Activated B cell treated with CpG ODN at 0.5 μM for 24 hours (primary cell): ENCODE results near the gene NID1. TPM values are rescaled to one million over a fixed set of nuclear protein-coding genes. Genes with fewer than 3 reads are reported as not detected.

Source experiments
- ATAC-seq: fragments of 200-7000 bp; cut with Tn5 transposase; one replicate; pipeline ENCODE4 v1.10.0; 2021; ENCODE audit warnings: low read depth, mild to moderate bottlenecking, moderate library complexity
- CTCF ChIA-PET: fragments of 350-600 bp; sonication (Branson Sonifier 250); formaldehyde crosslinking; loops from one replicate; lab custom pipeline; 2021; ENCODE audit warnings: antibody characterized with exemption; lab: Charles Lee
- POLR2A ChIA-PET: fragments of 350-600 bp; sonication (Branson Sonifier 250); formaldehyde crosslinking; loops from one replicate; lab custom pipeline; 2021; ENCODE audit warnings: antibody characterized with exemption; lab: Charles Lee
- DNase-seq: peaks from one replicate; pipeline ENCODE4 v3.0.0; 2022
- H3K27ac Mint-ChIP-seq: one replicate; pipeline ENCODE4 v1.8.0; 2020; ENCODE audit warnings: mixed read lengths
- H3K27me3 Mint-ChIP-seq: one replicate; pipeline ENCODE4 v1.8.0; 2021; ENCODE audit warnings: mixed read lengths
- H3K36me3 Mint-ChIP-seq: one replicate; pipeline ENCODE4 v1.8.0; 2021; ENCODE audit warnings: low read depth, mixed read lengths
- H3K4me1 Mint-ChIP-seq: one replicate; pipeline ENCODE4 v1.8.0; 2021; ENCODE audit warnings: mixed read lengths
- H3K4me3 Mint-ChIP-seq: one replicate; pipeline ENCODE4 v1.8.0; 2020; ENCODE audit warnings: mild to moderate bottlenecking, mixed read lengths
- H3K9me3 Mint-ChIP-seq: one replicate; pipeline ENCODE4 v1.8.0; 2020; ENCODE audit warnings: mixed read lengths
- CTCF ChIP-seq: fragments of 200-600 bp; IDR thresholded peaks from one replicate; pipeline ENCODE4 v1.8.0; 2022; ENCODE audit warnings: antibody characterized with exemption, mild to moderate bottlenecking
- intact Hi-C: fragments of 100-400 bp; cut with micrococcal nuclease; formaldehyde crosslinking; loops from one replicate; pipeline ENCODE4 v1.15.1; 2024
- total RNA-seq: library from RNA; stranded (reverse); gene quantifications from 2 replicates; pipeline ENCODE4 v1.2.3, GENCODE V29; 2022

The NID1 gene
- total RNA-seq, 1 donor from 2014 or later: 0.04 TPM

- CTCF ChIA-PET: no interaction called here
- DNase-seq: no peak
- Mint-ChIP-seq H3K27me3 (peaks cover 15% of the 10 kb centered on the region), H3K4me3 (no peak overlapping the region), H3K27ac (no peak overlapping the region), H3K4me1 (no peaks in the 10 kb centered on the region), H3K36me3 (peaks cover 3% of the 10 kb centered on the region), H3K9me3 (peaks cover 7% of the 10 kb centered on the region)
- TF ChIP-seq CTCF: no peak
- intact Hi-C loops: no loop called here
- POLR2A ChIA-PET: no interaction called here
- no peak for ATAC-seq
Observed at GRCh38 chr1:236091933-236092318, 27.0 kb upstream of the NID1 start.

GRCh38 chr1:236090741-236091147 lies 25.9 kb upstream of the NID1 start:
- no peak for DNase-seq
- no peak overlapping the region for H3K27ac Mint-ChIP-seq
- H3K9me3 Mint-ChIP-seq: peaks cover 5% of the 10 kb centered on the region
- peaks cover 1% of the 10 kb centered on the region for H3K36me3 Mint-ChIP-seq
- H3K27me3 Mint-ChIP-seq: peaks cover 15% of the 10 kb centered on the region
- no peak for ATAC-seq
- POLR2A ChIA-PET: no interaction called here
- intact Hi-C loops: no loop called here
- H3K4me1 Mint-ChIP-seq: no peaks in the 10 kb centered on the region
- no peak for TF ChIP-seq CTCF
- H3K4me3 Mint-ChIP-seq: no peak overlapping the region
- CTCF ChIA-PET: interaction anchor here (0.7 kb wide), 1 partner anchor 119 kb away, joined by 3 read pairs; no protein-coding TSS in a partner anchor

DNA sequence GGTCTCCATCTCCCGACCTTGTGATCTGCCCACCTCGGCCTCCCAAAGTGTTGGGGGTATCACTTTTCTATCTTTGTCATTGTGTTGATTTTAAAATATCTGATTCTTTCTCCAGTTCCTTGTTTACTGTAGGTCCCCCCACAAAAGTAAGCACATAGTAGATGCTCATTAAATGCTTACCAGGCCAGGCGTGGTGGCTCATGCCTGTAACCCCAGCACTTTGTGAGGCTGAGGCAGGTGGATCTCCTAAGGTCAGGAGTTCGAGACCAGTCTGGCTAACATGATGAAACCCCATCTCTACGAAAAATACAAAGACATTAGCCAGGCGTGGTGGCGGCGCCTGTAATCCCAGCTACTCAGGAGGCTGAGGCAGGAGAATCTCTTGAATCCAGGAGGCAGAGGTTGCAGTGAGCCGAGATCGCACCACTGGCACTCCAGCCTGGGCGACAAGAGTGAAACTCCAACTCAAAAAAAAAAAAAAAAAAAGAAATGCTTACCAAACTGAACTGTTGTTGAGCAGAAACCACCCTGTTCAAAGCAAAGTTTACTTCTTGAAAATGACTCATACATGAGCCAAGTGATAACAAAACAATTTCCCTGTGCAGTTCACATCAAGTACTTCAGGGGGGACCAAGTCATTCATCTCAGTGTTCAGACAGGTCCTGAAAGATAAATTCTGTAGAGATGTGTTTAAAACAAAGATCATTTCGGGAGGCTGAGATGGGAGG lies 24.3 kb upstream of the NID1 start:
- Mint-ChIP-seq H3K9me3 (peaks cover 3% of the 10 kb centered on the region), H3K4me1 (no peaks in the 10 kb centered on the region), H3K4me3 (no peak overlapping the region), H3K36me3 (no peaks in the 10 kb centered on the region), H3K27ac (no peak overlapping the region), H3K27me3 (peaks cover 10% of the 10 kb centered on the region)
- no peak for TF ChIP-seq CTCF
- POLR2A ChIA-PET: no interaction called here
- no peak for ATAC-seq
- intact Hi-C loops: no loop called here
- DNase-seq: no peak
- CTCF ChIA-PET: no interaction called here

- H3K9me3 Mint-ChIP-seq: peaks cover 3% of the 10 kb centered on the region
- no peaks in the 10 kb centered on the region for H3K36me3 Mint-ChIP-seq
- H3K4me3 Mint-ChIP-seq: no peak overlapping the region
- intact Hi-C loops: no loop called here
- ChIA-PET POLR2A (no interaction called here), CTCF (no interaction called here)
- ATAC-seq: no peak
- no peak overlapping the region for H3K27ac Mint-ChIP-seq
- no peak for DNase-seq
- no peak for TF ChIP-seq CTCF
- H3K27me3 Mint-ChIP-seq: peaks cover 5% of the 10 kb centered on the region
- no peaks in the 10 kb centered on the region for H3K4me1 Mint-ChIP-seq
Observed at GRCh38 chr1:236086537-236086936, 21.6 kb upstream of the NID1 start.

DNA sequence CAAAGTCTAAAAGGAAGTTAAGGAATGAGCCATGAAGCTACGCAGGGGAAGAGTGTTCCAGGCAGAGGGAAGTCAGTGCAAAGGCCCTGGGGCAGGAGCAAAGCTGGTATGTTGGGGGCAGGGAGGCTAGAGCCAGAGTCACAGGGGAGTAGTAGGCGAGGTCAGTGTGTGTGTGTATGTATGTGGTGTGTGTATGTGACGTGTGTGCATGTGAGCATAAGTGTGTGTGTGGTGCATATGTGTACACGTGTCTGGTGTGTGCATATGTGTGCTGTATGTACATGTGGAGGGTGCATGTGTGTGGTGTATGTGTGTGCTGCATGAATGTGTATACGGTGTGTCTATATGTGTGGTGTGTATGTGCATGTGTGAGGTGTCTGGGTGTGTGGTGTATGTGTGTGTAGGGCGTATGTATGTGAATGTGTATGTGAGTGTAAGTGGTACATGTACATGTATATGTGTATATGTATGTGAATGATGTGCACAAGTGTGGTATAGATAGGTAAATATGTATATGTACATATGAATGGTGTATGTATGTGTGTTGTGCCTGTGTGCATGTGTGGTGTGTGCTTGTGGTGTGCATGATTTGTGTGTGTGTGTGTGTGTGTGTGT lies 20.8 kb upstream of the NID1 start:
- H3K27me3 Mint-ChIP-seq: peaks cover 3% of the 10 kb centered on the region
- no peak overlapping the region for H3K27ac Mint-ChIP-seq
- DNase-seq (no peak), ATAC-seq (no peak)
- no peak overlapping the region for H3K4me3 Mint-ChIP-seq
- no peaks in the 10 kb centered on the region for H3K4me1 Mint-ChIP-seq
- peaks cover 3% of the 10 kb centered on the region for H3K9me3 Mint-ChIP-seq
- intact Hi-C loops: no loop called here
- CTCF ChIA-PET: no interaction called here
- TF ChIP-seq CTCF: no peak
- H3K36me3 Mint-ChIP-seq: no peaks in the 10 kb centered on the region
- POLR2A ChIA-PET: no interaction called here
